ENCODE measurements around the gene NABP2.
A peak's percentile ranks its signal among the peaks of the same experiment; 100 is the strongest.
"Not testable (repeated sequence)": the region's sequence is repeated elsewhere in the genome, so short reads cannot be mapped to it uniquely, and the experiment has no call there.

The NABP2 gene

GRCh38 chr12:56271031-56271430 is 46.9 kb downstream of the NABP2 start:
- no peak overlapping the region for H3K4me3 ChIP-seq (ENCODE audit: low read depth, low read length)
- peak; percentile 50 for TF ChIP-seq CTCF (IDR thresholded peaks at IDR 0.05; ENCODE audit: low read depth, low read length, missing control alignments)
- no peak for DNase-seq (ENCODE audit: low read depth)

GRCh38 chr12:56272468-56272867 is 48.3 kb downstream of the NABP2 start:
- not testable (repeated sequence) for DNase-seq (ENCODE audit: low read depth); H3K4me3 ChIP-seq (ENCODE audit: low read depth, low read length)

- H3K4me3 ChIP-seq (ENCODE audit: low read depth, low read length) = no peak overlapping the region
- no peak for DNase-seq (ENCODE audit: low read depth)
- TF ChIP-seq CTCF (IDR thresholded peaks at IDR 0.05; ENCODE audit: low read depth, low read length, missing control alignments) = no peak
Observed at GRCh38 chr12:56274299-56274698, 50.2 kb downstream of the NABP2 start.

GRCh38 chr12:56278905-56279304 is 54.8 kb downstream of the NABP2 start:
- TF ChIP-seq CTCF (IDR thresholded peaks at IDR 0.05; ENCODE audit: low read depth, low read length, missing control alignments) = no peak
- no peak overlapping the region for H3K4me3 ChIP-seq (ENCODE audit: low read depth, low read length)
- DNase-seq (ENCODE audit: low read depth) = no peak
